Cardiac muscle cell (in vitro differentiated cells and primary cell): ENCODE results near the gene EMP1. TPM values are rescaled to one million over a fixed set of nuclear protein-coding genes. Genes with fewer than 3 reads are reported as not detected.
"Not testable (repeated sequence)": the region's sequence is repeated elsewhere in the genome, so short reads cannot be mapped to it uniquely, and the experiment has no call there.

ENCODE experiments used
- DNase-seq, 2 donors: peaks; one replicate each; pipeline versions ENCODE4 v3.0.0 to v3.0.0-alpha.2; 2010 to 2017; ENCODE audit warnings: low read depth in 1 of 2, low spot score in 1 of 2
- H3K27ac ChIP-seq: fragments of 200-600 bp; sonication (generic); 2 replicates; pipeline ENCODE4 v1.5.1; 2016
- H3K27me3 ChIP-seq: fragments of 200-600 bp; sonication (generic); 2 replicates; pipeline ENCODE4 v1.6.0; 2016; ENCODE audit warnings: control low read depth
- H3K36me3 ChIP-seq: fragments of 200-600 bp; sonication (generic); 2 replicates; pipeline ENCODE4 v1.5.1; 2016; ENCODE audit warnings: control low read depth
- H3K4me1 ChIP-seq: fragments of 200-600 bp; sonication (generic); 2 replicates; pipeline ENCODE4 v1.8.1; 2017; ENCODE audit warnings: low read depth, mild to moderate bottlenecking, mixed run types
- H3K4me3 ChIP-seq: fragments of 200-600 bp; sonication (generic); 2 replicates; pipeline ENCODE4 v1.5.1; 2016; ENCODE audit warnings: mild to moderate bottlenecking
- H3K9me3 ChIP-seq: fragments of 200-600 bp; sonication (generic); 2 replicates; pipeline ENCODE4 v1.5.1; 2017; ENCODE audit warnings: low read depth, mild to moderate bottlenecking, control low read depth
- CTCF ChIP-seq: IDR thresholded peaks from 2 replicates; pipeline ENCODE4 v1.5.1; 2012; ENCODE audit warnings: low read depth, mild to moderate bottlenecking, low read length
- polyA plus RNA-seq: library from polyadenylated mRNA; unstranded; fragments of >200 nt; fragmentation: Nextera tagmentation; extraction: Ambion mirVana; gene quantifications from 2 replicates; pipeline ENCODE4 v1.2.1, GENCODE V29; 2016
- total RNA-seq: library from RNA; depleted of rRNA; stranded (reverse); fragments of >200 nt; gene quantifications from 2 replicates; pipeline ENCODE4 v1.2.3, GENCODE V29; 2016

The EMP1 gene
- total and polyA plus RNA-seq, 2 experiments from 2014 or later = 0.30 to 1.7 TPM

GRCh38 chr12:13258717-13259119, 62.2 kb downstream of the EMP1 start:
- DNase-seq = no peak
- no peak overlapping the region for H3K27ac ChIP-seq

GRCh38 chr12:13259625-13260024, 63.1 kb downstream of the EMP1 start:
- H3K4me1 ChIP-seq, DNase-seq, H3K9me3 ChIP-seq, H3K27me3 ChIP-seq, H3K27ac ChIP-seq, H3K36me3 ChIP-seq, H3K4me3 ChIP-seq: not testable (repeated sequence)

More at GRCh38 chr12:13258717-13259119, 62.2 kb downstream of the EMP1 start:
- no peak overlapping the region for H3K4me3 ChIP-seq
- H3K27me3 ChIP-seq = no peaks in the 10 kb centered on the region
- H3K9me3 ChIP-seq = no peaks in the 10 kb centered on the region
- no peaks in the 10 kb centered on the region for H3K4me1 ChIP-seq
- no peak for TF ChIP-seq CTCF
- no peaks in the 10 kb centered on the region for H3K36me3 ChIP-seq

GRCh38 chr12:13267826-13268225, 71.3 kb downstream of the EMP1 start:
- not testable (repeated sequence) for H3K27ac ChIP-seq, H3K4me1 ChIP-seq, H3K27me3 ChIP-seq, H3K4me3 ChIP-seq, H3K9me3 ChIP-seq, DNase-seq, H3K36me3 ChIP-seq

- Histone ChIP-seq H3K27ac (no peak overlapping the region), H3K4me1 (no peaks in the 10 kb centered on the region), H3K36me3 (no peaks in the 10 kb centered on the region), H3K4me3 (no peak overlapping the region), H3K9me3 (no peaks in the 10 kb centered on the region), H3K27me3 (no peaks in the 10 kb centered on the region)
- TF ChIP-seq CTCF = no peak
- DNase-seq = no peak
Observed at GRCh38 chr12:13268581-13268980, 72.1 kb downstream of the EMP1 start.

Other genes starting within 250 kb of the EMP1 start
- not detected in 2 replicates for gene GPRC5D, start 244.6 kb upstream of the EMP1 start, total RNA-seq
- 0.35 TPM in 1 of 2 replicates, not detected in the other for gene GPRC5D, start 244.6 kb upstream of the EMP1 start, polyA plus RNA-seq
- 15.3 and 31.2 TPM in 2 replicates for gene HEBP1, start 196.5 kb upstream of the EMP1 start, total RNA-seq
- 44.1 and 70.0 TPM in 2 replicates for gene HEBP1, start 196.5 kb upstream of the EMP1 start, polyA plus RNA-seq
- 6.4 and 6.9 TPM in 2 replicates for gene FAM234B, start 152.3 kb upstream of the EMP1 start, total RNA-seq
- 4.5 and 5.0 TPM in 2 replicates for gene FAM234B, start 152.3 kb upstream of the EMP1 start, polyA plus RNA-seq
- not detected in 2 replicates for gene GSG1, start 93.1 kb upstream of the EMP1 start, total RNA-seq
- gene GSG1, start 93.1 kb upstream of the EMP1 start, polyA plus RNA-seq = 0.12 TPM in 1 of 2 replicates, not detected in the other